GM12878 (cell line): ENCODE results near the gene HCFC1. TPM values are rescaled to one million over a fixed set of nuclear protein-coding genes. Genes with fewer than 3 reads are reported as not detected.

ENCODE experiments used
- CEBPB ChIP-seq, 2 experiments: fragments of 150-350 bp in 1 of 2; IDR thresholded peaks; 2 replicates each; pipeline ENCODE4 v1.6.1; 2012 to 2014; ENCODE audit warnings: low read depth in 2 of 2, low read length in 2 of 2, borderline replicate concordance in 1 of 2, inconsistent platforms in 1 of 2
- CTCF ChIP-seq, 3 experiments: IDR thresholded peaks in 2 of 3; conservative IDR thresholded peaks in 1 of 3; 2 replicates each; pipeline ENCODE4 v1.5.1; 2011; ENCODE audit warnings: low read depth in 3 of 3, low read length in 3 of 3, mild to moderate bottlenecking in 3 of 3, control low read depth in 2 of 3, moderate library complexity in 2 of 3, inconsistent platforms in 1 of 3, mixed read lengths in 1 of 3; ENCODE audit not compliant: control insufficient read depth in 2 of 3, insufficient read depth in 1 of 3; ENCODE audit errors: extremely low read depth in 1 of 3
- DPF2 ChIP-seq: fragments of 450-650 bp; IDR thresholded peaks from 2 replicates; pipeline ENCODE4 v1.6.1; 2017; ENCODE audit warnings: mild to moderate bottlenecking
- ESRRA ChIP-seq: IDR thresholded peaks from 2 replicates; pipeline ENCODE4 v1.6.1; 2012; ENCODE audit warnings: mild to moderate bottlenecking, low read length, improper control_type of control experiment
- HDAC6 ChIP-seq: fragments of 200-600 bp; sonication (generic); IDR thresholded peaks from one replicate; pipeline ENCODE4 v1.8.0; 2017; ENCODE audit warnings: antibody characterized with exemption; ENCODE audit not compliant: unreplicated experiment
- HDGF ChIP-seq: fragments of 450-650 bp; IDR thresholded peaks from 2 replicates; pipeline ENCODE4 v1.6.1; 2016; ENCODE audit warnings: antibody characterized with exemption
- IRF3 ChIP-seq: fragments of 450-650 bp; IDR thresholded peaks from 2 replicates; pipeline ENCODE4 v1.6.1; 2014; ENCODE audit warnings: mild to moderate bottlenecking
- LARP7 ChIP-seq: fragments of 450-650 bp; IDR thresholded peaks from 2 replicates; pipeline ENCODE4 v1.6.1; 2017; ENCODE audit warnings: mild to moderate bottlenecking
- MXI1 ChIP-seq: fragments of 150-350 bp; IDR thresholded peaks from 2 replicates; pipeline ENCODE4 v1.6.1; 2011; ENCODE audit warnings: low read depth, mild to moderate bottlenecking, inconsistent platforms, low read length, improper control_type of control experiment
- MYC ChIP-seq: IDR thresholded peaks from 2 replicates; pipeline ENCODE4 v1.6.1; 2011; ENCODE audit warnings: mild to moderate bottlenecking, low read length, moderate library complexity, inconsistent platforms; ENCODE audit not compliant: insufficient read depth, insufficient replicate concordance, insufficient read length, severe bottlenecking
- NFXL1 ChIP-seq: fragments of 450-650 bp; IDR thresholded peaks from 2 replicates; pipeline ENCODE4 v1.6.1; 2017; ENCODE audit warnings: antibody characterized with exemption, mild to moderate bottlenecking, borderline replicate concordance
- POU2F2 ChIP-seq: IDR thresholded peaks from 3 replicates; pipeline ENCODE4 v1.6.1; 2011; ENCODE audit warnings: low read depth, mild to moderate bottlenecking, low read length, borderline replicate concordance
- RBBP5 ChIP-seq: fragments of 200-600 bp; sonication (generic); conservative IDR thresholded peaks from 2 replicates; pipeline ENCODE4 v1.6.1; 2016
- SIN3A ChIP-seq: IDR thresholded peaks from 2 replicates; pipeline ENCODE4 v1.6.1; 2012; ENCODE audit warnings: low read depth, low read length, improper control_type of control experiment
- SMARCA5 ChIP-seq: fragments of 450-650 bp; IDR thresholded peaks from 2 replicates; pipeline ENCODE4 v1.6.1; 2017; ENCODE audit warnings: mild to moderate bottlenecking
- SMC3 ChIP-seq: IDR thresholded peaks from 2 replicates; pipeline ENCODE4 v1.6.1; 2011; ENCODE audit warnings: low read length, improper control_type of control experiment, borderline replicate concordance
- STAT3 ChIP-seq: IDR thresholded peaks from 2 replicates; pipeline ENCODE4 v1.6.1; 2011; ENCODE audit warnings: low read depth, low read length, improper control_type of control experiment
- SUPT20H ChIP-seq: IDR thresholded peaks from 2 replicates; pipeline ENCODE4 v1.6.1; 2011; ENCODE audit warnings: low read depth, mild to moderate bottlenecking, low read length, moderate library complexity, borderline replicate concordance; ENCODE audit not compliant: control insufficient read depth
- TCF3 ChIP-seq: IDR thresholded peaks from 2 replicates; pipeline ENCODE4 v1.6.1; 2012; ENCODE audit warnings: low read depth, mild to moderate bottlenecking, low read length, borderline replicate concordance; ENCODE audit not compliant: insufficient read depth
- YY1 ChIP-seq: IDR thresholded peaks from 2 replicates; pipeline ENCODE4 v1.6.1; 2011; ENCODE audit warnings: low read depth, mild to moderate bottlenecking, low read length
- ZNF217 ChIP-seq: fragments of 450-650 bp; IDR thresholded peaks from 2 replicates; pipeline ENCODE4 v1.6.1; 2017; ENCODE audit warnings: antibody characterized with exemption, mild to moderate bottlenecking
- ZNF384 ChIP-seq: IDR thresholded peaks from 2 replicates; pipeline ENCODE4 v1.6.1; 2012; ENCODE audit warnings: low read depth, mild to moderate bottlenecking, low read length, improper control_type of control experiment, borderline replicate concordance
- ZZZ3 ChIP-seq: IDR thresholded peaks from 2 replicates; pipeline ENCODE4 v1.6.1; 2011; ENCODE audit warnings: low read depth; ENCODE audit not compliant: control insufficient read depth, insufficient read length
- polyA plus RNA-seq, 11 experiments: library from polyadenylated mRNA; depleted of rRNA in 4 of 11; unstranded in 6 of 11; stranded (reverse) in 5 of 11; fragments of >200 nt; fragmentation: Nextera tagmentation in 4 of 11; fragmentation: Illumina TruSeq in 1 of 11; extraction: Ambion mirVana in 4 of 11; extraction: Trizol in 1 of 11; gene quantifications; 1 replicate in 1 of 11; 2 replicates in 10 of 11; pipeline versions ENCODE4 v1.2.1 to v1.2.3, GENCODE V29; 2011 to 2016; ENCODE audit warnings: inconsistent platforms in 2 of 11, missing spikeins in 2 of 11, low read depth in 1 of 11
- total RNA-seq, 4 experiments: library from RNA; depleted of rRNA in 3 of 4; stranded (reverse); fragments of >200 nt in 3 of 4; fragmentation: Illumina TruSeq in 1 of 4; extraction: Trizol in 1 of 4; gene quantifications; 2 replicates each; pipeline versions ENCODE4 v1.2.1 to v1.2.3, GENCODE V29; 2013 to 2021
- TF ChIP-seq, protein P1 (sequence below): fragments of 450-650 bp; IDR thresholded peaks from 2 replicates; pipeline ENCODE4 v1.6.1; 2016; ENCODE audit warnings: mild to moderate bottlenecking
- TF ChIP-seq, protein P2 (sequence below): IDR thresholded peaks from 2 replicates; pipeline ENCODE4 v1.6.1; 2012; ENCODE audit warnings: low read depth, low read length, improper control_type of control experiment

The HCFC1 gene
- total and polyA plus RNA-seq, 10 of the 15 experiments (the other 5 are each of a cell fraction or from before 2014, with no cell fraction given): 3.9 to 92.7 (median 23.5) TPM

GRCh38 chrX:153927922-153928760 lies 43.5 kb downstream of the HCFC1 start (continued):
- no peak for TF ChIP-seq MYC
- TF ChIP-seq CTCF (IDR thresholded peaks at IDR 0.05 in 2 of 3, conservative IDR thresholded peaks at IDR 0.05 in 1 of 3; ENCODE audit: control insufficient read depth in 2 of 3, extremely low read depth in 1 of 3, insufficient read depth in 1 of 3, low read depth in 3 of 3, low read length in 3 of 3): 0 out of 6 replicates have a peak, but pooled peaks of 2 of the 3 experiments have one; percentile 3 to 7
- 0 out of 3 replicates have a peak, but pooled peaks have one; percentile 51 for TF ChIP-seq POU2F2
- no peak for TF ChIP-seq NFXL1
- TF ChIP-seq SMARCA5: no peak
- no peak for TF ChIP-seq ZNF384
- peak; percentile 56; the same call in 1 of the 2 replicates for TF ChIP-seq TCF3
- TF ChIP-seq LARP7: peak; percentile 68
- TF ChIP-seq, protein P1, sequence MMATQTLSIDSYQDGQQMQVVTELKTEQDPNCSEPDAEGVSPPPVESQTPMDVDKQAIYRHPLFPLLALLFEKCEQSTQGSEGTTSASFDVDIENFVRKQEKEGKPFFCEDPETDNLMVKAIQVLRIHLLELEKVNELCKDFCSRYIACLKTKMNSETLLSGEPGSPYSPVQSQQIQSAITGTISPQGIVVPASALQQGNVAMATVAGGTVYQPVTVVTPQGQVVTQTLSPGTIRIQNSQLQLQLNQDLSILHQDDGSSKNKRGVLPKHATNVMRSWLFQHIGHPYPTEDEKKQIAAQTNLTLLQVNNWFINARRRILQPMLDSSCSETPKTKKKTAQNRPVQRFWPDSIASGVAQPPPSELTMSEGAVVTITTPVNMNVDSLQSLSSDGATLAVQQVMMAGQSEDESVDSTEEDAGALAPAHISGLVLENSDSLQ: peak; percentile 61; the same call in 1 of the 2 replicates
- peak; percentile 42 for TF ChIP-seq DPF2
- no peak for TF ChIP-seq ZNF217
- TF ChIP-seq SUPT20H: no peak
- TF ChIP-seq YY1: 0 out of 2 replicates have a peak, but pooled peaks have one; percentile 24
- no peak for TF ChIP-seq RBBP5
- peak; percentile 74 for TF ChIP-seq MXI1
- TF ChIP-seq, protein P2, sequence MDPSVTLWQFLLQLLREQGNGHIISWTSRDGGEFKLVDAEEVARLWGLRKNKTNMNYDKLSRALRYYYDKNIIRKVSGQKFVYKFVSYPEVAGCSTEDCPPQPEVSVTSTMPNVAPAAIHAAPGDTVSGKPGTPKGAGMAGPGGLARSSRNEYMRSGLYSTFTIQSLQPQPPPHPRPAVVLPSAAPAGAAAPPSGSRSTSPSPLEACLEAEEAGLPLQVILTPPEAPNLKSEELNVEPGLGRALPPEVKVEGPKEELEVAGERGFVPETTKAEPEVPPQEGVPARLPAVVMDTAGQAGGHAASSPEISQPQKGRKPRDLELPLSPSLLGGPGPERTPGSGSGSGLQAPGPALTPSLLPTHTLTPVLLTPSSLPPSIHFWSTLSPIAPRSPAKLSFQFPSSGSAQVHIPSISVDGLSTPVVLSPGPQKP: peak; percentile 37; the same call in 1 of the 2 replicates
- TF ChIP-seq CEBPB (IDR thresholded peaks at IDR 0.05; ENCODE audit: borderline replicate concordance in 1 of 2, low read depth in 2 of 2, low read length in 2 of 2): no peak
- TF ChIP-seq SIN3A: no peak
- no peak for TF ChIP-seq SMC3
- no peak for TF ChIP-seq HDGF
- TF ChIP-seq ZZZ3: no peak
- no peak for TF ChIP-seq HDAC6
- no peak for TF ChIP-seq STAT3
- TF ChIP-seq ESRRA: no peak
- no peak for TF ChIP-seq IRF3
